ENCODE data around the gene KIF5C.

The KIF5C gene
- long read RNA-seq, partial matches to known transcripts, result 0 of 2 reads
- long read RNA-seq, other reads (novel, unspliced or antisense), result 2 of 2 reads

- DNase-seq (ENCODE audit: low read depth in 1 of 2, low spot score in 1 of 2), result peak; percentile 24 to 32
- peaks cover 33% of the 10 kb centered on the region for H3K27me3 ChIP-seq (ENCODE audit: insufficient read depth, poor library complexity, severe bottlenecking)
- peak within 1 kb of the TSS; percentile 19 for H3K4me3 ChIP-seq (replicated peaks; ENCODE audit: insufficient read depth, low read length)
- H3K27ac ChIP-seq (replicated peaks), result no peak within 1 kb of the TSS
- no peak for TF ChIP-seq SPI1 (IDR thresholded peaks at IDR 0.05; ENCODE audit: borderline replicate concordance, low read depth)
- TF ChIP-seq, protein P1, sequence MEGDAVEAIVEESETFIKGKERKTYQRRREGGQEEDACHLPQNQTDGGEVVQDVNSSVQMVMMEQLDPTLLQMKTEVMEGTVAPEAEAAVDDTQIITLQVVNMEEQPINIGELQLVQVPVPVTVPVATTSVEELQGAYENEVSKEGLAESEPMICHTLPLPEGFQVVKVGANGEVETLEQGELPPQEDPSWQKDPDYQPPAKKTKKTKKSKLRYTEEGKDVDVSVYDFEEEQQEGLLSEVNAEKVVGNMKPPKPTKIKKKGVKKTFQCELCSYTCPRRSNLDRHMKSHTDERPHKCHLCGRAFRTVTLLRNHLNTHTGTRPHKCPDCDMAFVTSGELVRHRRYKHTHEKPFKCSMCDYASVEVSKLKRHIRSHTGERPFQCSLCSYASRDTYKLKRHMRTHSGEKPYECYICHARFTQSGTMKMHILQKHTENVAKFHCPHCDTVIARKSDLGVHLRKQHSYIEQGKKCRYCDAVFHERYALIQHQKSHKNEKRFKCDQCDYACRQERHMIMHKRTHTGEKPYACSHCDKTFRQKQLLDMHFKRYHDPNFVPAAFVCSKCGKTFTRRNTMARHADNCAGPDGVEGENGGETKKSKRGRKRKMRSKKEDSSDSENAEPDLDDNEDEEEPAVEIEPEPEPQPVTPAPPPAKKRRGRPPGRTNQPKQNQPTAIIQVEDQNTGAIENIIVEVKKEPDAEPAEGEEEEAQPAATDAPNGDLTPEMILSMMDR (IDR thresholded peaks at IDR 0.05; ENCODE audit: insufficient read depth, low read length), result no peak
- TF ChIP-seq POLR2AphosphoS5 (IDR thresholded peaks at IDR 0.05; ENCODE audit: low read depth), result no peak
- TF ChIP-seq REST (IDR thresholded peaks at IDR 0.05; ENCODE audit: insufficient replicate concordance, low read depth), result no peak
- no peak for TF ChIP-seq GABPA (IDR thresholded peaks at IDR 0.05; ENCODE audit: low read depth)
Observed at GRCh38 chr2:148874868-148875341, at the start of gene KIF5C. Gene KIF5C (plus strand): TSS chr2:148875227. CDS start chr2:148875618, 391 bp downstream.

- no peaks in the 10 kb centered on the region for H3K27me3 ChIP-seq (ENCODE audit: insufficient read depth, poor library complexity, severe bottlenecking)
- no peak for TF ChIP-seq POLR2AphosphoS5 (IDR thresholded peaks at IDR 0.05; ENCODE audit: low read depth)
- no peak for TF ChIP-seq GABPA (IDR thresholded peaks at IDR 0.05; ENCODE audit: low read depth)
- no peak for TF ChIP-seq REST (IDR thresholded peaks at IDR 0.05; ENCODE audit: insufficient replicate concordance, low read depth)
- TF ChIP-seq, protein P1 (IDR thresholded peaks at IDR 0.05; ENCODE audit: insufficient read depth, low read length), result no peak
- TF ChIP-seq SPI1 (IDR thresholded peaks at IDR 0.05; ENCODE audit: borderline replicate concordance, low read depth), result no peak
- no peak overlapping the region for H3K27ac ChIP-seq (replicated peaks)
- H3K4me3 ChIP-seq (replicated peaks; ENCODE audit: insufficient read depth, low read length), result no peak overlapping the region
- no peak for DNase-seq (ENCODE audit: low read depth in 1 of 2, low spot score in 1 of 2)
Observed at GRCh38 chr2:148826791-148827190, 48.2 kb upstream of the KIF5C start.

DNA sequence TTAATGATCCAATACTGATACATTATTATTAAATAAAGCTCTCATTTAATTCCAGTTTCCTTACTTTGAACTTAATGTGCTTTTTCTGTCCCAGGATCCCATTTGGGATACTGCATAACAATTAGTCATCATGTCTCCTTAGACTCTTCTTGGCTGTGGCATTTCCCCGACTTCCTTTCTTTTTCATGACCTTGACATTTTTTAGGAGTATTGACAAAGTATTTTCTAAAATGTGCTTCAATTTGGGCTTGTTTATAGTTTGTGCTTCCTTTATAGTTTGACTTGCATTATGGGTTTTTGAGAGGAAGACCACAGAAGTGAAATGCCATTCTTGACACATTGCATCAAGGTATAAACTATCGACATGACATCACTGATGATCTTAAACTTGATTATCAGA, 46.1 kb upstream of the KIF5C start:
- Histone ChIP-seq H3K27ac (replicated peaks) (no peak overlapping the region), H3K27me3 (ENCODE audit: insufficient read depth, poor library complexity, severe bottlenecking) (no peaks in the 10 kb centered on the region), H3K4me3 (replicated peaks; ENCODE audit: insufficient read depth, low read length) (no peak overlapping the region)
- DNase-seq (ENCODE audit: low read depth in 1 of 2, low spot score in 1 of 2), result no peak
- TF ChIP-seq SPI1 (IDR thresholded peaks at IDR 0.05; ENCODE audit: borderline replicate concordance, low read depth) (no peak), REST (IDR thresholded peaks at IDR 0.05; ENCODE audit: insufficient replicate concordance, low read depth) (no peak), GABPA (IDR thresholded peaks at IDR 0.05; ENCODE audit: low read depth) (no peak), POLR2AphosphoS5 (IDR thresholded peaks at IDR 0.05; ENCODE audit: low read depth) (no peak)
- TF ChIP-seq, protein P1 (IDR thresholded peaks at IDR 0.05; ENCODE audit: insufficient read depth, low read length), result no peak
